Ishikawa (cell line): ENCODE data around the gene KLHL25.
A peak's percentile ranks its signal among the peaks of the same experiment; 100 is the strongest.

Source experiments
- CEBPB ChIP-seq: IDR thresholded peaks from 2 replicates; pipeline ENCODE4 v1.6.1; 2012
- CREB1 ChIP-seq: IDR thresholded peaks from 2 replicates; pipeline ENCODE4 v1.6.1; 2012; ENCODE audit warnings: low read depth
- EGR1 ChIP-seq: IDR thresholded peaks from 2 replicates; pipeline ENCODE4 v1.6.1; 2012
- EP300 ChIP-seq: IDR thresholded peaks from 2 replicates; pipeline ENCODE4 v1.6.1; 2012; ENCODE audit warnings: borderline replicate concordance
- FOXM1 ChIP-seq: IDR thresholded peaks from 2 replicates; pipeline ENCODE4 v1.6.1; 2012; ENCODE audit warnings: low read depth, borderline replicate concordance
- NFIC ChIP-seq: IDR thresholded peaks from 2 replicates; pipeline ENCODE4 v1.6.1; 2012
- RAD21 ChIP-seq: IDR thresholded peaks from 2 replicates; pipeline ENCODE4 v1.6.1; 2012; ENCODE audit warnings: low read depth
- TAF1 ChIP-seq: IDR thresholded peaks from 2 replicates; pipeline ENCODE4 v1.6.1; 2012; ENCODE audit warnings: low read depth, mild to moderate bottlenecking
- TCF12 ChIP-seq: IDR thresholded peaks from 2 replicates; pipeline ENCODE4 v1.6.1; 2012; ENCODE audit warnings: low read depth
- TEAD4 ChIP-seq: IDR thresholded peaks from 2 replicates; pipeline ENCODE4 v1.6.1; 2012
- YY1 ChIP-seq: IDR thresholded peaks from 2 replicates; pipeline ENCODE4 v1.6.1; 2012; ENCODE audit warnings: low read depth
- ZBTB7A ChIP-seq: IDR thresholded peaks from 2 replicates; pipeline ENCODE4 v1.6.1; 2012; ENCODE audit warnings: low read depth
- TF ChIP-seq, protein P1 (sequence below): IDR thresholded peaks from 2 replicates; pipeline ENCODE4 v1.6.1; 2012
- TF ChIP-seq, protein P2 (sequence below): IDR thresholded peaks from 2 replicates; pipeline ENCODE4 v1.6.1; 2012
- TF ChIP-seq, protein P3 (sequence below): IDR thresholded peaks from 2 replicates; pipeline ENCODE4 v1.6.1; 2012; ENCODE audit warnings: low read depth, mild to moderate bottlenecking

Gene KLHL25

DNA sequence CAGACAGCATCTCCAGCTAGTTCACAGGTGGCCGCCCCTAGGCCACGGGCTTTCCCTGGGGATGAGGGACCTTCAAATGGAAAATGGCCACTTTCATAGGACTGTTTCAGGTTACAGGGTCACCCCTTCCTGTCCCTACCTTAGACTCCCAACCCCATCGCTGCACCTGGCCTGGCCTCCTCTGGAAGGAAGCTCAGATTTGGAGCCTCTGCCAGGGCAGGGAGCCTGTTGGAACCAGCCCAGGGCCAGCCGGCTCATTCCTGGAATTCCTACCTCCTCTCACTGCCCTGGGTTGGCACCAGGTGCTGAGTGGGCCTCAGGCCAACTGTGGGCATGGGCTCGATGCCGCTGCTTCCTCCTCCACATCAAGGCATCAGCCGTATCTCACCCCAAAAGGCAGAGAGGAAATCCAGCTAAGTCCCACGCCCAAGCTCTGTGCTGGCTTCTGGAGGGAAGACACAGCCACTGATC lies 42.2 kb downstream of the KLHL25 start:
- TF ChIP-seq NFIC (peak; percentile 81), TEAD4 (peak; percentile 92), YY1 (no peak), TCF12 (0 out of 2 replicates have a peak, but pooled peaks have one; percentile 27), ZBTB7A (no peak)
- TF ChIP-seq, protein P1, sequence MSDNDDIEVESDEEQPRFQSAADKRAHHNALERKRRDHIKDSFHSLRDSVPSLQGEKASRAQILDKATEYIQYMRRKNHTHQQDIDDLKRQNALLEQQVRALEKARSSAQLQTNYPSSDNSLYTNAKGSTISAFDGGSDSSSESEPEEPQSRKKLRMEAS, result 0 out of 2 replicates have a peak, but pooled peaks have one; percentile 17

DNA sequence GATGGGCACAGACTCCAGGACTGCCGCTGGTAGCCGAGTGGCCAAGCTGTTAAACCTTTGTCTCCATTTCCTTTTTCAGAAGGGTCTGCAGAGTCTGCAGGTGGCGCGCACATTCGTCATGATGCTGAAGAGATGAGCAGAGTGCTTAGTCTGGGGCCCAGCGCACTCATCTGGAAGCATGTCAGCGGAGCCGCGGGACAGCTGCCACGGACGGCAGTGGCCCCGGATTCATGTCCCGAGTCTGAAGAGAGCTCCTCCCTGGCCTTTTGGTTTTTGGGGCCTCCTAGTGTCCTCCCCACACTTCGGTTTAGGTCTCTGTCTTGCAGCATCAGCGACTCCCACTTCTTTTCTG lies 42.6 kb downstream of the KLHL25 start:
- TF ChIP-seq FOXM1 (no peak), ZBTB7A (no peak), CREB1 (no peak), TCF12 (no peak), RAD21 (no peak), TEAD4 (no peak), TAF1 (no peak)
- TF ChIP-seq, protein P1, result no peak
- TF ChIP-seq, protein P2, sequence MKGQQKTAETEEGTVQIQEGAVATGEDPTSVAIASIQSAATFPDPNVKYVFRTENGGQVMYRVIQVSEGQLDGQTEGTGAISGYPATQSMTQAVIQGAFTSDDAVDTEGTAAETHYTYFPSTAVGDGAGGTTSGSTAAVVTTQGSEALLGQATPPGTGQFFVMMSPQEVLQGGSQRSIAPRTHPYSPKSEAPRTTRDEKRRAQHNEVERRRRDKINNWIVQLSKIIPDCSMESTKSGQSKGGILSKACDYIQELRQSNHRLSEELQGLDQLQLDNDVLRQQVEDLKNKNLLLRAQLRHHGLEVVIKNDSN, result no peak
- TF ChIP-seq, protein P3, sequence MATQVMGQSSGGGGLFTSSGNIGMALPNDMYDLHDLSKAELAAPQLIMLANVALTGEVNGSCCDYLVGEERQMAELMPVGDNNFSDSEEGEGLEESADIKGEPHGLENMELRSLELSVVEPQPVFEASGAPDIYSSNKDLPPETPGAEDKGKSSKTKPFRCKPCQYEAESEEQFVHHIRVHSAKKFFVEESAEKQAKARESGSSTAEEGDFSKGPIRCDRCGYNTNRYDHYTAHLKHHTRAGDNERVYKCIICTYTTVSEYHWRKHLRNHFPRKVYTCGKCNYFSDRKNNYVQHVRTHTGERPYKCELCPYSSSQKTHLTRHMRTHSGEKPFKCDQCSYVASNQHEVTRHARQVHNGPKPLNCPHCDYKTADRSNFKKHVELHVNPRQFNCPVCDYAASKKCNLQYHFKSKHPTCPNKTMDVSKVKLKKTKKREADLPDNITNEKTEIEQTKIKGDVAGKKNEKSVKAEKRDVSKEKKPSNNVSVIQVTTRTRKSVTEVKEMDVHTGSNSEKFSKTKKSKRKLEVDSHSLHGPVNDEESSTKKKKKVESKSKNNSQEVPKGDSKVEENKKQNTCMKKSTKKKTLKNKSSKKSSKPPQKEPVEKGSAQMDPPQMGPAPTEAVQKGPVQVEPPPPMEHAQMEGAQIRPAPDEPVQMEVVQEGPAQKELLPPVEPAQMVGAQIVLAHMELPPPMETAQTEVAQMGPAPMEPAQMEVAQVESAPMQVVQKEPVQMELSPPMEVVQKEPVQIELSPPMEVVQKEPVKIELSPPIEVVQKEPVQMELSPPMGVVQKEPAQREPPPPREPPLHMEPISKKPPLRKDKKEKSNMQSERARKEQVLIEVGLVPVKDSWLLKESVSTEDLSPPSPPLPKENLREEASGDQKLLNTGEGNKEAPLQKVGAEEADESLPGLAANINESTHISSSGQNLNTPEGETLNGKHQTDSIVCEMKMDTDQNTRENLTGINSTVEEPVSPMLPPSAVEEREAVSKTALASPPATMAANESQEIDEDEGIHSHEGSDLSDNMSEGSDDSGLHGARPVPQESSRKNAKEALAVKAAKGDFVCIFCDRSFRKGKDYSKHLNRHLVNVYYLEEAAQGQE, result no peak

DNA sequence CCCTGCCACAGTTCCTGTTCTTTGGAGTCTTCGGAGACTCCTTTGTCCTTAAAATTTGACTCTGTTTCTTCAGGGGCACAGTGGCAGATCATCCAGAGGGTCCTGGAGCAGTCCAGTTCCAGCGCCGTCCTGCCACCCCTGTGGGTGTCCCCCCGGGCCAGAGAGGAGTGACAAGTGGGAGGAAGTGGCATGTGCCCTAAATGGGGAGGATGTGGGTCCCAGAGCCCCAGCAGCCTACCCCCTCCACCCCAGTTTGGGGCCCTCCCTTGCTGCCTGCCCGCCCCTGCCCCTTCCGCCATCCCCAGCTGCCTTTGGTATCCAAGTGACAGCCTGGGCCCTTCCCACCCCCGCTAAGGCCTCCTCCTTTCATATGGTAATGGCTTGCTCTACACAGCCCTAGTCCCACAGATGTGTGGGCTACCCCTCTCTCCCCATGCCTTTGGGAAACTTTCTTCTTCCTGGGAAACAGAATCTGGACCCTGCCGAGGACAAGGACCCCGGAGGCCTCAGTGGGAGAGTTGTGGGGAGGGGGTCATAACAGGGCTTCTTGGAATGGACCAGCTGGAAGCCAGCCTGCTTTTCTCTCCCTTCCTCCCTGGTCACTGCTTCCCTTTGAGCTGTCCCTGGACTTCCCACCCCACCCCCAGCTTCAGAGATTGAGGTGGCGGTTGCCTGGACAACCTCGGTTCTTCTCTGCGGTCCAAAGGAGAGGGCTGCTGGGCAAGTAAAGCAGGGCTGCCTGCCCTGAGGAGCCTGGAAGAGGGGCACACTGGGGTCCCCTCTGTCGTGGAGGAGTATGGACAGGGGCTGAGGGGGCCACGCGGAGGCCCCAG lies 43.2 kb downstream of the KLHL25 start:
- TF ChIP-seq YY1 (no peak), ZBTB7A (no peak), EGR1 (no peak), NFIC (no peak)
- TF ChIP-seq, protein P1, result no peak

DNA sequence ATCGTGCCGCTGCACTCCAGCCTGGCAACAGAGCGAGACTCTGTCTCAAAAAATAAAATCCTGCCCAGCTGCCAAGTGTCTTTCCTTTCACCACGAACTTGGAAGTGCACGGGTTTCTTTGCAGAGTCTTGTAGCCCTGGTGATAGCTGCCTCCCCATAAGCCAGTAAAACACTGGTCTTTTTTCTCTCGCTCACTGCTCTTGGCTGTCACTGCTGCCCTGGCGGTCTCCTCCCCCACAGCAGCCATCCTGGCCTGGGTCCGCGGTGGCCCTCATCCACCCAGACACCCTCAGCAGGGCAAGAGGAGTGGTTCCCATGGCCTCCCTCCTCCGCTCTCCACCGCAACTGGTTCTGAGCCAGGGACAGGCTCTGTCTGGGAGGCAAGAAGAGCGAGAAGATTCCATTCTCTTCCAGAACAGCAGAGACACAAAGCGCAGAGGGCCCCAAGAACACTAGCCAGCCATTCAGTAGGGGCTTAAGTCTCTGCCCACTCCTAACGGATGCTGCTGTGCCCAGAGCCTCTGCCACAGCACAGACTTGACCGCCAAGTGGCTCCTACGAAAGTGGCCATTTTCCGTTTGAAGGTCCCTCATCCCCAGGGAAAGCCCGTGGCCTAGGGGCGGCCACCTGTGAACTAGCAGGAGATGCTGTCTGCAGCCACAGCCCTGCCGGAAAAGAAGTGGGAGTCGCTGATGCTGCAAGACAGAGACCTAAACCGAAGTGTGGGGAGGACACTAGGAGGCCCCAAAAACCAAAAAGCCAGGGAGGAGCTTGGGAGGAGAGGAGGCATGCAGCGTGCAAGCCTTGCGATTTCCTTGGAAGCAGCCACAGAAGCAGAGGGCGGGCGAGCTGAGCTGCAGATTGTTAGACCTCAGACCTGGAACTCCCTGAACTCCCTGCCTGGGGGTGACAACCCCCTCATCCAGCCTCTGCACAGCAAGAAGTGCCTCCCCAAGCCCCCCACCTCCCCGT lies 44.1 kb downstream of the KLHL25 start:
- TF ChIP-seq, protein P1, result no peak
- TF ChIP-seq ZBTB7A (no peak), TAF1 (no peak), YY1 (no peak), NFIC (no peak), TCF12 (no peak), EGR1 (no peak), CEBPB (no peak), CREB1 (no peak), TEAD4 (no peak), RAD21 (no peak), EP300 (no peak), FOXM1 (no peak)
- TF ChIP-seq, protein P3, result no peak
- TF ChIP-seq, protein P2, result no peak
